GM18870 (cell line): Measurements from ENCODE around the gene MRRF.
A peak's percentile ranks its signal among the peaks of the same experiment; 100 is the strongest.

Source experiments
- ATAC-seq: cut with Tn5 transposase; IDR thresholded peaks from one replicate; pipeline ENCODE4 v1.9.1; 2021; ENCODE audit warnings: moderate library complexity; ENCODE audit not compliant: unreplicated experiment

Gene MRRF, protein sequence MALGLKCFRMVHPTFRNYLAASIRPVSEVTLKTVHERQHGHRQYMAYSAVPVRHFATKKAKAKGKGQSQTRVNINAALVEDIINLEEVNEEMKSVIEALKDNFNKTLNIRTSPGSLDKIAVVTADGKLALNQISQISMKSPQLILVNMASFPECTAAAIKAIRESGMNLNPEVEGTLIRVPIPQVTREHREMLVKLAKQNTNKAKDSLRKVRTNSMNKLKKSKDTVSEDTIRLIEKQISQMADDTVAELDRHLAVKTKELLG

GRCh38 chr9:122264360-122265148 lies at the start of gene MRRF, which contains the start of gene RBM18:
Gene MRRF (plus strand): TSS chr9:122264882. CDS start chr9:122270892, 6,010 bp downstream.
Gene RBM18 (minus strand): TSS chr9:122264840. CDS start chr9:122261492, 3,348 bp downstream.
- peak; percentile 75 for ATAC-seq

DNA sequence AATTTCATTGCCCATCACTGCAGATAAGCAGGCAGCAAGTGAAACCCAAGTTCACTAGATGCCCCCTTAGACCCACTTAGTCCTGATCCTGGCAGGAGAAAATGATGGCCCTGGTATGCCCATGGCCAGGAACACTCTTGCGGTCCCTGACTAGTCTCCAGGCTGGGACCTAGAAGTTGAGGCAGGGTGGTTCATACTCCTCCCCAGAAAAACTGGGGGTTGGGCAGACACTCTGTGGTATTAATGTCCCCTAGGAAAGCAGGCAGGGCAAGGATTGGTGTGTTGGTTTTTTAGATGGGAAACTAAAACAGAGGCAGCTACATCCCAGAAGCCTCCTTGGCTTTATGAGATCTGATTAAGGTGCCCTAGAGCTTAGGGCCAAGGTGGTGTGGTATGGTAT lies 49.0 kb upstream of the MRRF start:
- no peak for ATAC-seq

- no peak for ATAC-seq
These were observed 48.4 kb upstream of the MRRF start for GRCh38 chr9:122216138-122216797.

DNA sequence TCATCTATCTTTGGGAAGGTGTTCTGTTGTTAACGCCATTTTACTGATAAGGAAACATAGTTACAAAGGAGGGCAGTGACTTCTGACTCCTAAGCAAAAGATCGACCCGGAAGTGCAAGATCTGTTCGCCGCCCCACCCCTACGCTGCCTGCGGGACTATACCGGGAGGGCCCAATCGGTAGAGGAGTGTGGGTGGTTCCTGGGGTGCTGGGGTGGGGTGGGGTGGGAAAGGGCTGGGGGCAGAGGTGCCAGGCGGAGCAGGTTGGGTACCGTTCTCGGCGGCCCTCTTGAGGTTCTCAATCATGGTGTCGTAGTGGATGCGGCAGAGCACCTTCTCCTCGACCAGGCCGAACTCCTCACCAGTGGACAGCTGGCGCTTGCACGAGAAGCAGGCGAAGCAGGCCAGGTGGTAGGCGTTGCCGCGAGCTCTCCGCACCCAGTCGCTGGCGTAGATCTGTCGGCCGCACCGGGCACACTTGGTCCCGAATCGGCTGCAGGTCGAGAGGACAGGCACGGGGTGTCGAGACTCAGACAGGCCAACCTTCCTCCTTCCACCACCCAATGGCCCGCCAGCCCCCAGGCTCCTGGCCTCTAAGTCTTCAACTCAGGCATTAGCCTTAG lies 47.8 kb upstream of the MRRF start:
- no peak for ATAC-seq

DNA sequence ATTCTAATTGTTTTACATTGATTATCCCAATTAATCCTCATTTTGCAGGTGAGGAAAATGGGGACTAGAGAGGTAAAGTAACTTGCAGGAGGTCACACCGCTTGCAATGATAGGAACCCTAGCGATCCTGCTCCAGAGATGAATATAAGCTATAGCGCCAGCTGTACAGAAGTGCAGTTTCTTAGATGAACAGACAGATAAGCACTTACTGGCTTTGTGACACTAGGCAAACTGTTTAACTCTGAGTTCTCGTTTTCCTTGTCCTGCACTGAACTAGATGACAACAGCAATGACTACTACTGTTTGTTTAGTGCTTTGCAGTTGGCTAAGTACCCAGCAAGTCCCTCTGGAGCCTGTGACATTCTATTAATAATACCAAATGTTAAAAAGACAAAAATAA lies 47.0 kb upstream of the MRRF start:
- no peak for ATAC-seq

DNA sequence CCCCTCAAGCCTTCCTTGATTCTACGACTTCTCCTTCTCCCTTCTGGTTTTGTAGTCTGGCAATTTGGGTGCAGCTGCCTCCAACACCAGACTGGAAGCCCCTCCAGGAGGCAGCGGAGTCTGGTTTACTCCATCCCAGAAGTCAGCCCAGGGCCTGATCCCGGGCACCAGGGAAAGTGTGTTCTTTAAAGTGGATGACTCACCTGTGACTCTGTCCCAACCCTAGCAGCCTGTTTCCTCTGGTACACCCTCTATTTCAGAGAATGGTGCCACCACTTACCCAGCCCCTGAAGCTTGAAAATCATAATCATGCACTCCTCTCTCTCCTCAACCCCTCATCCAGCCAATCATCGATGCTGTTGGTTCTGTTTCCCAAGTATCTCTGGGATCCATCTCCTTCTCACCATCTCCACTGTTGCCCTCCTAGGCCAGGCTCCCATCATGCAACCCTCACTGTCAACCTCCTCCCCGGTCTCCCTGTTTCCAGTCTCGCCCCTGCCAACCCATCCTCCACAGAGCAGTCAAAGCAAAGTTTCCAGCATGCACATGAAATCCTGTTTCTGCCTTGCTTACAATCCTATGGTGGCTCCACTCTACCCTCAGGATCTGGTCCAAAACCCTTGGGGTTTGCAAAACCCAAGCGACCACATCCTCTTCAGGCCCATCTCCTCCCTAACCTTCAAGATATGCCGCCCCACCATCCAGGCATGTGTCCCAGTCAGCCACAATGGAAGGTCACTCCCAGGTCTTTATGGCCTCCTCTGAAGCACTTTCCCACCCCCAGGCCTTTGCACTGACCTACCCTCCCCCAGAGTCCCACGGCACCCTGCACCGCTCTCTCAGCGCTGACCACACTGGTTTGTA lies 46.4 kb upstream of the MRRF start:
- no peak for ATAC-seq

DNA sequence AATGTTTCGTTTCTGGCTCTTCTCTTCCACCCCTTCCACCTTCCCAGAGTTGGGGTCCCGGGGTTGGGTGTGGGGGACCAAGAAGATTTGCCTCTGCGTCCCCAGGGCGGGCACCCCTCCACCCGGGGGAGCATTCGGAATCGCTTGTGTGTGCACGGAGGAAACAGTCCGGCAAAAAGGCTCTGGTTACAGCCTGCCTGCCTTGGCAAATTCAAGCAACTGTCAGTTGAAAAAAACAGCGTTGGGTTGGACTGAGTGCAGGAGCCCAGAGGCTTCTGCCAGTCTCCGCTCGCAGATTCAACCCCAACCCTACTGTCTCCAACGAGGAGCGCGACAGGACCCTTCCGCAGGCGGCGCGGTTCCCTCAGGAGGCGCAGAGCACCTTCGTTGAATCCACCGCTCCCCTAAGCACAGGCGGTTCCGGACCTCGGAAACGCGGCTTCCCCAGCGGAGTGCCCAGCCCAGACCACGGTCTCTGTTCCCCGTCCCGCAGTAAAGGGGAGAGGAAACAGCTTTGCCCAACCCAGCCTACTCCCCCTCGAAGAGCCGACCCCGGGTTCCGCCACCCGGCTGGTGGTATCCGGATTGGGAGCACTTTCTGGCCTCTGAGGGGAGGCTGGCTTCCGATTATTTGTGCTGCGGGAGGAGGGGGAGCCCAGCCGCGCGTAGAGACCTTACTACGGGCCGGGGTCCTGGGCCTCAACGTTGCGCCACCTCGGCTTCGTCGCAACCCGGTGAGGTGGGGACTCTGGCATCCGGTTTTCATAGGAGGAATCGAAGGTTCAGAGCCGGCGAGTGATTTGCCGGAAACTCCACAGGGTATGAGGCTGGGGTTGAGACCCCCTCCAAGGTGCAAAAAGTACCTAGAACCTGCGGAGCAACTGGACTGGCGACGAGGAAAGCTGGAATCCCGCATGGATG lies 45.5 kb upstream of the MRRF start:
- ATAC-seq, result no peak

GRCh38 chr9:122219856-122220672 lies 44.6 kb upstream of the MRRF start:
- no peak for ATAC-seq

- ATAC-seq, result no peak
These were observed 44.0 kb upstream of the MRRF start for GRCh38 chr9:122220673-122221182.

DNA sequence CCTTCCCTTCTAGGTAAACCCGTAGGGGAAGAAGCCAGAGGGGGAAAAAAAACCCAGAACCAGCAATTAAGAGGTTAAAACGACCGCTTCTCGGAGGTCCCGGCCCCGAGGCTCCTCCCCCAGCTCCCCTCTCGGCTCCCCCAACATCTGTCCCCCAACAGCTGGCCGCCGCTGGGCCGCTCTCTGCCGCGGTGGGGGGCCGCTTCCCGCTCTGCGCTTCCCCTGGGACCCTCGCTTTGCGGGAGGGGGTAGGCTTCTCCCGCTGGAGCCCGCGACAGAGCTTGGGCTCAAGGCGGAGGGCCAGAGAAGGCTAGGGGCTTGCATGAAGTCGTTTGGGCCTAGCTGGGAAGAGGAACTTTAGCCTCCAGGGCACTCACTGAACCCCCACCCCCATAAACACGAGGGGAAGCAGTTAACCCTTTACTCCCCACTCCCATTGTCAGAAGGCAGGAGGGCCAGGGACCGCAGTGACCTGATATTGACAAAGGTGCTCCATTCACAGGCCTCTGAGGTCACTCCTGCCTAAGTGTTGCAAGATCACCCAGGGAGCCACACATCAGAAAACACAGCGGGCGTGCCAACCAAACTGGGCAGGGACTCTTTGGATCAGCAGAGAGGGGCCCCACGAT lies 43.4 kb upstream of the MRRF start:
- no peak for ATAC-seq

GRCh38 chr9:122222791-122223190 lies 41.9 kb upstream of the MRRF start:
- ATAC-seq, result no peak

DNA sequence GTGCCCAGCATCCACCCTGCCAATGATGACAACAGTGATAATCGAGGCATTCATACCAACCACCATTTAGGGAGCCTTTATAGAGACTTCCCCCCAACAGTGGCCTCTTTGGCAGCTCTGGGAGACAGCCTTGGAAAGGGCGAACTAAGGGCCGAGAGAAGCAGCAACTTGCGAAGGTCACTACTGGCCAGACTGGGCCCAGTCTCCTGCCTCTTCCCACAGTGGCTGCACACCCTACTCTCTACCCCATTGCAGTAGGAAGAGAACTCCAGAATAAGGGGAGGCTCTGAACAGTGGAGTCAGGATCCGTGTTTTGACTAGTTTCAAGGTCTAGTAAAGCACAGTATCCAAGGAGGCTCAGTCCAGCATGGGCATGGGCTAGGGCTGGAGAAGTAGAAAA lies 41.2 kb upstream of the MRRF start:
- ATAC-seq, result no peak

GRCh38 chr9:122225312-122226141 lies 39.2 kb upstream of the MRRF start:
- no peak for ATAC-seq

DNA sequence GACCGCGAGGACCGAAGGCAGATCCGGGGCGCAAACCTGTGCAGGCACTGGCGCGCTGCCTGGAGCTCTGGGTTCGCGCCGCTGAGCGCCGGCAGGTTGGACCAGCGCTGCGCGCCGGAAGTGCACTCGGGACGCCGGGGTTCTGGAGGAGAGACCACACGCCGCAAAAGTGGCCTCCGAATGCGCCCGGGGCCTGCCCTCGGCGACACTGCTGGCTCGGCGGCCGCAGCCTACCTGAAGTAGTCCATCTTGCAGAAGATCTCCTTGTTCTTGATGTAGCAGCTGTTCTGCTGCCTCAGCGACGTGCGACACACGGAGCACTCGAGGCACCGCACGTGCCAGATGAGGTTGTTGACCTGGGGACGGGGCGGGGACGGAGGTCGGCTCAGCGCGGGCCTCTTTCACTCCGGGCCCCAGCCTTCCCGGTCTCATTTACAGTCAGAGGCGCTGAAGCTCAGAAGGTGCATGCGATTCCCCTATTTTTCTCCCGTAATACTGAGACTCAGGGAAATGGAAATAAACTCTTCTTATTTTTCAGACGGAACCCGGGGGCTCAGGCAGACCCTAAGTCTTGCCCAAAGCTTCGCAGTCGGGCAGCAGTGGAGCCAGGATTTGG lies 38.4 kb upstream of the MRRF start:
- no peak for ATAC-seq

DNA sequence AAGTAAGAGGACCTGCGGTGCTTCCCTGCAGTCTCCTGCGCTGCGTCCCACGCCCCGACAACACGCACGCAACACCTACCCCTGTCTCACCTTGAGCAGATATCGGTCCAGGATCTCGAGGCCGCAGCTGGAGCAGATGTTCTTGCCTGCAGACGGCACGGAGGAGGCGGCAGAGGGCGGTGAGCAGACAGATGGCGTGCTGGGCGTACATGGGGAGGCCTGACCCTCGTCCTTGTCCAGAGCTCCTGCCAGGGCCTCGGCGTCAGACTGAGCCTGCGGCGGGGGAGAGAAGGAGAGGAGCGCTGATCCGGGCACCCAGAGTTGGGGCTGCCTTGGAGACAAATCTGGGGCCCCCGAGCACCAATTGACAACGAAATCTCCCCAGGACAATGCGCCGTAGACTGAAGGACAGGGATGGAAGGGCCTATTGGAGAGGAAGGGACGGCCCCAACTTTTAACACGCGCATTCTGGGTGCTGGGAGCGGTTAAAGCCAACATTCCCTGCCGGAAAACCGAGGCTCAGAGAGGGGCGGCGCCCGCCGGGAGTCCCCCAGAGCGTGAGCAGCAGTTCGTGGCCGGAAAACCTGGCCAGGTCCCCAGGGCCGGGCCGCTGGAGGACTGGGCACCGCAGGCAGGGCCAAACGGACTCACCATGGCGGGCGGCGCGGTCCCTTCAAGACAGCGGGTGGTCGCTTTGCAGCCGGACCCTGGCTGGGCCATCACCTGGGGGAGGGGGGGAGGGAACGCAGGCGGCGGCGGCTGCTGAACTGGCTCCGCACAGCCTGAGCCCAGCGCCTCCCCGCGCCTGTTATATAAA lies 37.7 kb upstream of the MRRF start:
- no peak for ATAC-seq

GRCh38 chr9:122227575-122227900 lies 37.1 kb upstream of the MRRF start:
- no peak for ATAC-seq
